Measurements from ENCODE around the gene NT5C1B. TPM values are rescaled to one million over a fixed set of nuclear protein-coding genes. Genes with fewer than 3 reads are reported as not detected.

Gene NT5C1B
- total RNA-seq, 2 donors from 2014 or later = not detected

DNA sequence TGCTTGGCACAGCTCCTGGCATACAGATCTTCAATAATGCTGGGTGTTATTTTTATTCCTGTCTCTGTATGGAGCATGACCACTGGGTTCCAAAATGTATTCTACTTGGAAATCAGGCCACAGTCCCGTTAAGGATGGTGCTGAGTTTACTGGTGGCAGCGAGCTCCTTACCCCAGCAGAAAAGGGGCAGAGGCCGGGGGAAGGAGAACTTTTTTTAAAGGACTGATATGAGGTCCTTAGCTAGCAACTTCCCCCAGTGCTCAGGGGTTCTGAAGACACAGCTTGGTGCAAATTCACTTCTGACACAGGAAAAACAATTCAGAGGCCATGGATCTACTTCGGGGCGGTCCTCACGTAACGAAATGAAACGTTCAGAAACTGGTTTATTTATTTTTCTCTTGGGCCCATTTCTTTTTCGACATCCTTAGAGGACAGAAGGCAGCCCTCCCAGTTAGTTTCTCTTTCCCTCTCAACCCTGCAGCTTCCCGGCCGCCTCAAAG is 29.8 kb downstream of the NT5C1B start:
- no peak for DNase-seq (ENCODE audit: low spot score)
- intact Hi-C loops (cut with DNase I) = no loop called here

DNA sequence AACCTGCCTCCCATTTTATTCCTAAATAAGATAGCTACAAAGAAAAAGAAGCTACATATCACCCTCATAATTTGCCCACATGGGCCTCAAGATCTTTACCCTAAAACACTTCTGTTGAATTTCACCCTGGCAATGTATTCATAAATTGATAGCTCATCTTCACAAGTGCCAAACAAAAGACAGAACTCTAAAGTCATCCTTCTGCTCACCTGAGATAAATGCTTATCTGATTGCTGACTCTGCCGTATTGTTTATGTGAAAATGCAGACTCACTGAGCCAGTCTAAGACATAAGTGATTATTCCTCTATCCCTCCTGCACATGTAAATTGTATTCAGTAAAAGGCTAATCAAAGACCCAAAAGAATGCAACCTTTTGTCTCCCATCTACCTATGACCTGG is 30.9 kb downstream of the NT5C1B start:
- intact Hi-C loops (cut with DNase I) = no loop called here
- DNase-seq (ENCODE audit: low spot score) = no peak

DNA sequence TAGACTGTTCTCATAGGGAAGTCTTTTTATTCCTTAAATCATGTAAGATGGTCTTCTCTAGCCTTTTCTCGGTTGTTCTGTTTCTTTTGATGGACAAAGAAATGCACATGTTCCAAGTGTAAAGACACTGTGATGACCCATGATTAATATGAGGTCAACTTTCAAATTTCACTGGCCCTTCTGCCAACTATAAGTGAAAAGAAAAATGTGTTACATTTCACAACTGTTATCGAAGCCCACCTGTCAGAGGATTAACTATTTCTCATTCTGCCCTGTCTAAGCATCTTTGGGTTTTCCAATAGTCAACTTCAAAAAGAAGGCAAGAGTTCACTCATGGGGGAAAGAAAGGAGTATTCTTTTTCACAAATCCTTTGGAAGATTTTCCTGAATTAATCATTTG is 32.2 kb downstream of the NT5C1B start:
- intact Hi-C loops (cut with DNase I) = no loop called here
- DNase-seq (ENCODE audit: low spot score) = no peak

DNA sequence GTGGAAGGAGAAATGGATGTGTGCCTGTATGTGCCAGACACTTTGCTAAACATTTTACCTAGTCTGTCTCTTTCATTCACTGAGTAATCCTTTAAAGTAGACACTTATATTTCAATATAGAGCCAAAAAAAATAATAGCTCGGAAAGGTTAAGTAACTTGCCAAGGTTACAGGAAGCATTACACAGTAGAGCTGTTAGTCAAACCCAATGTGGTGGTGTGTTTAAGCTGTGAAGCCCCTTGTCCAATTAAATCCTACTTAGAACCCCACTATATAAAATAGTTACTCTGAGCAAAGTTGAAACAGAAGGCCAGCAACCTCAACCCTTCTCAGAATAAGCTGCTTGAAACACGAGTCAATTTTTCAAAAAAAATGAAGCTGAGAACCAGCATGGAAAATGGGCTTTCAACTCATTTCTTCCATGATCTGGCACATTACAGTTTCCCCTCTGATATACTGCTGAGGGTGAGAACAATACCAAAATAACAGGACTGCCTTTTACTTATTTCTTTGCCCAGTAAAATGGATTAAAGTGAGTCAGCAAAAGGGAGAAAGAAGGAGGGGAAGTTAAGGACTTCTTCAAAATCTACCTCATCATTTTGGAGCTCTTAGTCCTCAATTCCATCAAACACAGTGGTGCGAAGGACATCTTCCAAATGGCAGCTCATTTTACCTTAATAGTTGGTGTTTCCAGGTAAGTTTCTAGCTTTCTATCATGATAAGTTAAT is 36.9 kb downstream of the NT5C1B start:
- intact Hi-C loops (cut with DNase I) = no loop called here
- DNase-seq (ENCODE audit: low spot score) = no peak

DNA sequence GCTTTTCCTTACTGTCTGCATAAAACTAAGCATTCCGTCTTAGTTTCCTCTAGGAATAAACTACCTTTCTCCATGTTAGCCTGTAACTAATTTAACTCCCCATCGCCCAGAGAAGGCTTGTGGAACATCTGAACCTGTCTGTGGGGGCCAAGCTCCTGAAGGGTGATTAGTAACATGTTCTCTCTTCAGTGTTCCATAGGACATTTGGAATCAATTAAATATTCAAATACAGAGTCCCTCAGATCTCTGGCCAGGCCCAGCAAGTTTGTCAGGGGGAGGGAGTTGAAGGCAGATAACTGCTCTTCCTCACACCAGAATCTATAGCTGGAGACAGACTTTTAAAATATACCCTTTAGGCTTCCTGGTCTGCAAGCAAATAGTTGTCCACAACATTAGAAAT is 37.7 kb downstream of the NT5C1B start:
- no peak for DNase-seq (ENCODE audit: low spot score)
- intact Hi-C loops (cut with DNase I) = no loop called here

DNA sequence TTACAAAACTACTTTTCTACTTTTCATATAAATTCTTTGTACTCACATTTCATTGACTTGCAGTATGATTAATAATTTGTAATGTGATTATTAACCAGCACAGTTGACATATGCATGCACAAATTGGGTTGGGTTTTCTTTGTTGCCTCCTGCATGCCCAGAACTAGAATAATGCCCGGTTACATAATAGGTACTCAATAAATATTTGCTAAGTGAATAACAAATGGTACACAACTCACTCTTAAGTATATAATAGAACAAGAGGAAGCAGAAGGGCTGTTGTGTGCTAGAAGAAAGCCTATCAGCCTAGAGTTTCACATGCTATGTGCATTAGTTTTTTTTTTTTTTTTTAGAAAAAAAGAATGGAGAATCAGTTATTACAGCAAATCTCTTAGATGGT is 38.2 kb downstream of the NT5C1B start:
- no peak for DNase-seq (ENCODE audit: low spot score)
- intact Hi-C loops (cut with DNase I) = no loop called here

DNA sequence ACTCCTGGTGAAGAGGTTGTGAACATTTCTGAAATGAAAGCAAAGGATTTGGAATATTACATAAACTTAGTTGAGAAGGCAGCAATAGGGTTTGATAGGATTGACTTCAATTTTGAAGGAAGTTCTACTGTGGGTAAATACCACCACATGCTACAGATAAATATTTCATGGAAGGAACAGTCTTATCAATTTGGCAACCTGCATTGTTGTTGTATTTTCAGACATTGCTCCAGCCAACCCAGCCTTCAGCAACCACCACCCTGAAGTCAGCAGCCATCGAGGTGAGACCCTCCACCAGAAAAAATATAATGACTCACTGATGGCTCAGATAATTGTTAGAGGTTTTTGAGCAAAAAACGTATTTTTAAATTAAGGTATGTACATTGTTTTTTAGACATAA is 38.9 kb downstream of the NT5C1B start:
- intact Hi-C loops (cut with DNase I) = no loop called here
- no peak for DNase-seq (ENCODE audit: low spot score)

DNA sequence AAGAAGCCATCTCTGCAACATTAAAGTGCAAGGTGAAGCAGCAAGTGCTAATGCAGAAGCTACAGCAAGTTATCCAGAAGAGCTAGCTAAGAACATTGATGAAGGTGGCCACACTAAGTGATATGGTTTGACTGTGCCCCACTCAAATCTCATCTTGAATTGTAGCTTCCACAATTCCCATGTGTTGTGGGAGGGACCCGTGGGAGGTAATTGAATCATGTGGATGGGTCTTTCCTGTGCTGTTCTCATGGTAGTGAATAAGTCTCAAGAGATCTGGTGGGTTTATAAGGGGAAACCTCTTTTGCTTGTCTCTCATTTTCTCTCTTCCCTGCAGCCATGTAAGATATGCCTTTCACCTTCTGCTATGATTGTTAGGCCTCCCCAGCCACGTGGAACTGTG is 40.3 kb downstream of the NT5C1B start:
- intact Hi-C loops (cut with DNase I) = no loop called here
- no peak for DNase-seq (ENCODE audit: low spot score)

DNA sequence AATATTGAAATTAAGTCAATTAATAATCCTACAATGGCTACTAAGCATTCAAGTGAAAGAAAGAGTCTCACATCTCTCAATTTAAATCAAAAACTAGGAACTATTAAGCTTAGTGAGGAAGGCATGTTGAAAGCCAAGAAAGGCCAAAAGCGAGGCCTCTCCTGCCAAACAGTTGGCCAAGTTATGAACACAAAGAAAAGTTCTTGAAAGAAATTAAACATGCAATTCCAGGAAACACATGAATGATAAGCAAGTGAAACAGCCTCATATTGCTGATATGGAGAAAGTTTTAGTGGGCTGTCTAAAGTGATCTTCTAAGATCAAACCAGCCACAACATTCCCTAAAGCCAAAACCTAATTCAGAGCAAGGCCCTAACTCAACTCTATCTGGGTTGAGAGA is 40.7 kb downstream of the NT5C1B start:
- intact Hi-C loops (cut with DNase I) = no loop called here
- no peak for DNase-seq (ENCODE audit: low spot score)

DNA sequence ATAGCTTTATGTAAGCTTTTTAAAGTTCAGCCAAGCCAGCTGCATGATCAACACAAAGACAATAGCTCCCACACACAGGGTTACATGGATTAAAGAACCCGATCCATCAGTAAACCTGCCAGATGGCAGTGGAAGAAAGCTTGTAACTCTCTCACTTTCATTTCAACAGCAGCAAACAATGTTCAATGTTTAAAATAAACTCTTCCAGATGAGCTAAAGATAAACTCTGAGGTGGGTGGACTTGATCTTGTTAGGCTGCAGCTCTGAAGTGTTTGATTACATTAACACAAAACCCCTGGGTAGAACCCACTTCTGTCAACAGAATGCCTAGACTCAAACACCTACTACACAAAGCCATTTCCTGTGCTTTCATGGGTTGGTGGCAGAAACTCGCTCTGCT is 42.8 kb downstream of the NT5C1B start:
- intact Hi-C loops (cut with DNase I) = no loop called here
- DNase-seq (ENCODE audit: low spot score) = no peak

DNA sequence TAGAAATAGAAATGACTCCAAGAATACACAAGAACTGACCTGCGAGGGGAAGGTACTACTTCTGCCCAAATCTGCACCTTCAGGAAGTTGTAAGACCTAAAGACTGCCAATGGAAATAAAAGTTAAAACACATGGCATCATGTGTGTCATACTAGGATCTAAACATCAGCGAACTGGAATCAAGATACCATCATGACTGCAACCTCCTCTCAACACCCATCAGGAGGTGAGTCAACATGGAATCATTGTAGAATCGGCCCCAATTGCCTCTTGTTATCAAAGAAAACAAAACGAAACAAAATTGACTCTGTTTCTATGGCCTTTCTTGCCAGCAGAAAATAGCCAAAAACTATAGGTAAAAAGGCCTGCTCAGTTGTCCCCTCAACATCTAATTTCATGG is 44.0 kb downstream of the NT5C1B start:
- DNase-seq (ENCODE audit: low spot score) = no peak
- intact Hi-C loops (cut with DNase I) = no loop called here

DNA sequence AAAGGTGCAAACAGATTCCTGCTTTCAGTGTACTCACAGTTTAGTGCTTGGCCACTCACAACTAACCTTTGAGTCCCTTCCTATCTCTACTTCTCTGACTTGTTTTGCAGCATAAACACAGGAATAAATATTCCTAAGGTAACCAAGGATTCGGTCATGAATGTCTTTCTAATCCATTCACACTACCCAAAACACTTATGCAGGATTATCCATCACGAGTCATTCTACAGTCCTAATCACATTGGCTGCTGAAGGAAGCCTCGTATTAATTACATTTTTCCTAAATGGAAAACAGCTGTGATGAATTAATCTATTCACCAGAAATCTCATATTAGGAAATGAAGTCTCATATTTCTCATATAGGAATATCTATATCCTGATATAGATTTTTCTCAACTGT is 45.2 kb downstream of the NT5C1B start:
- intact Hi-C loops (cut with DNase I) = no loop called here
- no peak for DNase-seq (ENCODE audit: low spot score)

DNA sequence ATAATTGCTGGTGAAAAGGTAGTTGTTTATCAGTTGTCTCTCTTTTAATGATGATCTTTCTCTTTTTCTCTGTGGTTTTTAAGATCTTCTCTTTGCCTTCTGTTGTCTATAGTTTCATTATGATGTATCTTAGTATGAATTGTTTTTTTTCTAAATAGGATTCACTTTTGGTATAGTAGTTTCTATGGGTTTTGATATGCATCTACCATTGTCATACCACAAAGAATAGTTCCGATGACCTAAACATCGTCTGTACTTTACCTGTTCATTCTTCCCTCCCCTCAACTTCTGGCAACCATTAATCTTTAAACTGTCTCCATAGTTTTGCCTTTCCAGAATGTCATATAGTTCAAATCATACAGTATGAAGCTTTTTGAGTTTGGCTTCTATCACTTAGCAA is 48.5 kb downstream of the NT5C1B start:
- DNase-seq (ENCODE audit: low spot score) = no peak
- intact Hi-C loops (cut with DNase I) = no loop called here

DNA sequence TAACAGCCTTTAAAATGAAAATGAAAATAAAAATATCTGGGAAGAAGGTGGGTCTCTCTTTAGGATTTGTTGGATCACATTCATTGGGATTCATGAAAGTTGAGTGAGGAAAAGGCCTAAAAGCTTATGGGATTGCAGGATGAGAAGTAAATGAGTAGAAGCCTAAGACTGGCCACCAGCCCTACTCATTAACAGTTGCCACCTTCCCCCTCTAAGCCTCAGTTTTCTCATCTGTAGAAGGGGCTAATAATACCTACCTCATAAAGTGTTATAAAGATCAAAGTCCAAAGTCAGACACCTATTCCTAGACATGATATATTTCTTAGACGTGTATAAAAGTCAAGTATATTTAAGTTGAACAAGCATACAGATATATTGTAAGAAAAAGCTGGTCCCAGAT is 52.7 kb downstream of the NT5C1B start:
- DNase-seq (ENCODE audit: low spot score) = no peak
- intact Hi-C loops (cut with DNase I) = loop anchor here in 1 of 2 donors (10.0 kb wide), 1 partner anchor 108 kb away; no protein-coding TSS in a partner anchor

DNA sequence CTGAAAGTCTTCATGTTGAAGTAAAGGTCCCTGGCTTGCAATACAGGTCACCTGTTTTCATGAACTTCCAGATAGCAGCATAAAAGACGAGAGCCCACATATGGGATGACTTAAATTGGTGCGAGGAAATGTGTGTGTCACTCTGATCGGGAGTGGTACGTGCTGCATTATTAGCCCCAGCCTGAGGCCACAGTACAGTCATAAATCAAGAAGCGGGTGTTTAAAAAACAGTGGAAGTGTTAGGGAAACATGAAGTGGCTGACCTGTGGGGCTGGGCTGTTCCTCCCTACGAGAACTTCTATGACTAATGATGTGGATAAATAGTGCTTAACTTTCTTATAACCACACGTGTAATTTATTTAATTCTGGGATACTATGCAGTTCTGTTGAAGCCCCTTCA is 53.3 kb downstream of the NT5C1B start:
- no peak for DNase-seq (ENCODE audit: low spot score)
- intact Hi-C loops (cut with DNase I) = loop anchor here in 1 of 2 donors (10.0 kb wide), 1 partner anchor 109 kb away; no protein-coding TSS in a partner anchor

DNA sequence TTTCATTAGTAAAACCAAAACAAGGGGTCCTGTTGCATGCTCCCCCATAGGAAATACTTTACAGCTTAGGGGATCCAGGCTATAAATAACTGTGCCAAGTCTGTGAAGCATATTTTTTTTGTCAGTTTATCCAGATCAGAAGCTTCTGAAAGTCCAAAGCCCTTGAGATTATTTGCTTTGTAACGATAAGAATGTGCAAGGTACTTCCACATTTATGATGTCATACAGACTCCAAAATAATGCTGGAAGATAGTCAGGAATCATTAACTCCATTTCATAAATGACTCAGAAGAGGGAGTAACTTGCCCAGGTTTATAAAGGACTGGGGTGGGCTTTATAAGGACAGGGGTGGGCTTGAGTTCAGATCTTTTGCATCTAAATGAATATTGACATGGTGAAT is 58.2 kb downstream of the NT5C1B start:
- DNase-seq (ENCODE audit: low spot score) = no peak
- intact Hi-C loops (cut with DNase I) = loop anchor here in 1 of 2 donors (10.0 kb wide), 1 partner anchor 114 kb away; no protein-coding TSS in a partner anchor

DNA sequence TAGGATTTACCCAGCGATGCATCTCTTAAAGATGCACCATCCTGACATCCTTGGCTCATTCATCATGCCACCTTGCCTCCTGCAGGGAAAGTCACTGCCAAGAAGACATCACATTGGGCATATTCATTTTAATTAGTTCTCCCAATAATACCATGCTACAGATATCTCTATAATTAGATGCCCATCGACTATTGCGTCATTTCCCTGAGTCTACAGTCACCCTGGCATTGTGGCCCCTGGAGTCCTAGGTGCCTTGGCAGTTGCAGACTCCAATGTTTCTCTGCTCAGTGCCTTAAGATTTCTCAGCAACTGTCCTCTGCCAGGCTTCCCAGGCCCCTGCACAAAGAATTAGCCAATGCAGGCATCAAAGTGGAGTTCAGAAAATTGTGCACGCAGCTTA is 61.5 kb downstream of the NT5C1B start:
- intact Hi-C loops (cut with DNase I) = loop anchor here (10.0 kb wide), 3 partner anchors 83 to 1337 kb away; no protein-coding TSS in a partner anchor
- no peak for DNase-seq (ENCODE audit: low spot score)

DNA sequence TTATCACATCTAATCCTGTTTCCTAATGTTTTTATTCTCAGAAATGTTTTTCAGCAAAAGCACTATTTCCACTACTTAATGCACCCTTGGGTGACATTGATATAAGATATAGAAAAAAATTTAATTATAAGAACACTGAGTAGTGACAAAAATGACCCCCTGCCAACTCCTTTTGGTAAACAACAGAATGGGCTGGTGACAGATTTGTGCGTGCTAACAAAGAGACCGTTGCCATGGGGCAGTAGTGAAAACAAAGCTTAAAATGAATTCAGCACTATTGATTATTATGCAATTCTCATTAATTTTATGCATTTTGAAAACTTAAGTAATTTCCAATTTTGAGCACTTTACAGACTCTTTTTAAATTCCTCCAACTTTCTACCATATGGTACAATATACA is 62.0 kb downstream of the NT5C1B start:
- intact Hi-C loops (cut with DNase I) = loop anchor here (10.0 kb wide), 3 partner anchors 83 to 1337 kb away; no protein-coding TSS in a partner anchor
- no peak for DNase-seq (ENCODE audit: low spot score)

DNA sequence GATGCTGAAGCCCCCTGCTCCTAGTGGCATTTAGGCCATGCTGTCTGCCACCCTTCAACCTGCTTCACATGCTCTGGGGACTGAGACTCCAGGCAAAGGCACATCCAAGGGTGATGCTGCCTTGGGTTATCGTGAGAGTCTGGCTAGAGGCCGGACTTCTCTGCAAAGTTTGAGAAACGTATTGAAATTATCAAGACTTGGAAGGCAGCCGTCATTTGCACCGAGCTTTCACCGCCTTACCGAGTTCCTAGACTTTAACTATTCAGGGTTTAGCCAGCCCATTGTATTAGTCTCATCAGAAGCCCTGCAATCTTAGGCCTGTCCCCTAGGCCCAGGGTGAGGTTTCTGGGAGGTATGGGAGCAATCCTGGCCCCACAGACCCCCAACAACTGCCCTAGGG is 62.9 kb downstream of the NT5C1B start:
- DNase-seq (ENCODE audit: low spot score) = no peak
- intact Hi-C loops (cut with DNase I) = loop anchor here (10.0 kb wide), 3 partner anchors 82 to 1338 kb away; no protein-coding TSS in a partner anchor

DNA sequence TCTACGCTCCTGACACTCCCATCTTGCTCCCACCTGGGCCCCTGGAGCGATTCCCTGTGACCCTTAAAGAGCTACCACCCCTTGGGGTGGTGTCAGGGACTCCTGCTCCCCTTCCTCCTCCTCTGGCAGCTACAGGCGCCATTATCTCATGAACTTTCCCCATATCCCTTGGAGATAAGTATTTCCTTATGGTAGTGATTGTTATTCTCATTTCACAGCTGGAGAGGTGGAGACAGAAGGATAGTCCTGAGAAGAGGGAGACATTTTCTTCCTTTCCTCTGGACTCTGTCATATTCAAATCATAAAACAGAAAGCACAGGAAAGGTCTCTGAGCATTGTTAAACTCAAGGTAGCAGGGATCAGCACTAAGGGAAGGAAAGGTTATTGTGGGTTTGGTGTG is 63.5 kb downstream of the NT5C1B start:
- no peak for DNase-seq (ENCODE audit: low spot score)
- intact Hi-C loops (cut with DNase I) = loop anchor here (10.0 kb wide), 3 partner anchors 81 to 1339 kb away; no protein-coding TSS in a partner anchor

DNA sequence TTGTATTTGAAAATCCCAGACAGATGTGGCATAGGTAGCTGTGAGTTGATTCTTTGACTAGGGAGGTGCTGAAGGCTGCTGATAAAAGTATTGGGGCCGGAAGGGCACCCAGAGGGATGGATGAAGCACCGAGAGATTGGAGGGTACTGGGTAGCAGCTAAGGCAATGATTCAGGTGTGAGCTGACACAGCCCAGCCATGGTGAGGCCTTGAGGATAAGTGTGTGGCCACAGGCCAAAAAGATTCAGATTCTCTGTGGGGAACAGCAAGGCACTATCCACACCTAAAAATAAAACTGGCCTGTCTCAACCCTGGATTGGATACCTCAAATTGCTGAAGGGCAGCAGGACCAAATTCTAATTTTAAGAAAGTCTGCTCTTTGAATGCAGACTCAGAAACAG is 64.1 kb downstream of the NT5C1B start:
- no peak for DNase-seq (ENCODE audit: low spot score)
- intact Hi-C loops (cut with DNase I) = loop anchor here (10.0 kb wide), 3 partner anchors 80 to 1340 kb away; no protein-coding TSS in a partner anchor
